Retina (tissue), 1 donor: ENCODE results near the gene IQGAP2.
A peak's percentile ranks its signal among the peaks of the same experiment; 100 is the strongest.
"Not testable (repeated sequence)": the region's sequence is repeated elsewhere in the genome, so short reads cannot be mapped to it uniquely, and the experiment has no call there.

Experiments used
- DNase-seq: peaks from one replicate; pipeline ENCODE4 v3.0.0-alpha.2; 2016

The IQGAP2 gene

DNA sequence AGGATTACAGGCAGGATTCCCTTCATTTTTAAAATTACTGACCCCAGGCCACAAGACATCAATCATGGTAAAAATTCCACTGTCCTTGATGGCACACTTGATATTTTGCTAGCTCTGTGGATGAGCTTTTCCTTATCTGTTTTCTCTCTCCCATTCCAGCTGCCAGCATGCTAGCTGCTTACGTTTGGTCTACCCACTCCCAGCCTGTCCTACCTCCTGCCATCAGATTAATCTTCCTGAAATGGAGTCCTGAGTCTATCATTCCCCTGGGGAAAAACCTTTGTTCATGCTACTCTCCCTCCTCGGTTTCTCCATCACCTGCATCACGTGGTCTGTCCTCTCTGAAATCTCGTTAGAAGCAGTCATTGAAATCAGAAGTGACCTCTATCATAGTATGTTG lies 111.2 kb downstream of the IQGAP2 start:
- no peak for DNase-seq

DNA sequence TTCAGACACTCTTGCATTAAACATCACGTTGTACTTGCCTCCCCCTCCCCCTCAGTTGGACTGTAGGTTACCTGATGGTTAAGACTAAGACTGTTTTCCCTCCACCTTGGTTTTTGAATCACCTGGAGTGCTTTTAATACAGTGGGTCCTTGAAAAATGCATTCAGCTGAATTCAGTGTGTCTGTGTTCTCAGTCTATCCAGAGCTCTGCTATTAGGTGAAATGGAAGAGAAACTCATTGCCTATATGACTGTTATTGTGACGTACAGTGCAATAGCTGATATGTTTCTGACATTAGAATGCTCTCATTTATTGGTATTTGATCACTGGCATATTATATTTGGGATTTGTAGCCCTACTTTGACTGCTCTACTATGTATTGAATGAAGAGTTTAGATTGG lies 111.6 kb downstream of the IQGAP2 start:
- DNase-seq = no peak

DNA sequence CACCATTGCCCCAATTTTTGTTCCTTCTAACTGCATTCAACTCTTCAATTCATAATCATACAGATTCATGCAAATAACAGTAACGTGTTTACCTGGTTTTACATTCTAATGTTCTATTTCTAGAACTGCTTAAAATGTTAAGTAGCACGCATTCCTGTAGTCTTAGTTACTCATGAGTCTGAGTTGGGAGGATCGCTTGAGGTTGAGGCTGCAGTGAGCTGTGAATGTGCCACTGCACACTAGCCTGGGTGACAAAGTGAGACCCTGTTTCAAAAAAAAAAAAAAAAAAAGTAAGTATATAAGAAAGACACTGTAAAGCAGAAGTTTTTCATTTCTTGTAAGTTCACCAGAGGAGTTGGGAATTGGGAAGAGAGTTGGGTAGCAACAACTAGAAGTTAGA lies 114.2 kb downstream of the IQGAP2 start:
- DNase-seq = no peak

DNA sequence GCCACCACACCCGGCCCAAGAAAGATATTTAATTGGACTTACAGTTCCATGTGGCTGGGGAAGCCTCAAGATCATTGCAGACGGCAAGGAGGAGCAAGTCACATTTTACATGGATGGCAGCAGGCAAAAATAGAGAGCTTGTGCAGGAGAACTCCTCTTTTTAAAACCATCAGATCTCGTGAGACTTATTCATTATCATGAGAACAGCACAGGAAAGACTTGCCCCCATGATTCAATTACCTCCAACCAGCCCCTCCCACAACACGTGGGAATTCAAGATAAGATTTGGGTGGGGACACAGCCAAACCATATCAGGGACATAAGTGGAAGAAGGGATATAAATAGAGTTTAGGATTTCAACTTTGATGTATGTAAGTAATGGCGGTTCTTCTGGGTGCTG lies 115.2 kb downstream of the IQGAP2 start:
- DNase-seq = not testable (repeated sequence)

DNA sequence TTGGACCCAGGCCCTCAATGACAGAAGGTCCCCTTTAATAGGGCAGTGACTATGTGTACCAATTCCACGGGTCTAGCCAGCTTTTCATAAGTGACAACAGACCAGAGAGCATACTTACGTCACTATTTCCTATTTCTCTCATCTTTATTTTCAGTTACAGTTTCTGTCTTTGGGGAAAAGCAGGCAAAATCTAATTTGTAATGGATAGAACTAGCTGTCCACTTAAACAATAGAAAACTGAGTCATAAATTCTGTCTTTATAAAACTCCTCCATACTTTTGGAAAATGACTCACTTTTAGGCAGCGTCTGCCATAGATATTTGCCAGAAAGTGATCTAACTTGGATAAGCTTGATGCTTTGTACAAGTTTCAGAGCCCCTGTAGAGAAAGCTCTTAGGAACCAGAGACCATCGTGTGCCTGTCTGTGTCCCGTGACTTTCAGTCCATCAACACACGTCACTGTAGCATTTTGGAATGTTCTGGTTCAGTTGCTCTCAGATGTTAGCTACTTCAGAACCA lies 118.2 kb downstream of the IQGAP2 start:
- DNase-seq = no peak

DNA sequence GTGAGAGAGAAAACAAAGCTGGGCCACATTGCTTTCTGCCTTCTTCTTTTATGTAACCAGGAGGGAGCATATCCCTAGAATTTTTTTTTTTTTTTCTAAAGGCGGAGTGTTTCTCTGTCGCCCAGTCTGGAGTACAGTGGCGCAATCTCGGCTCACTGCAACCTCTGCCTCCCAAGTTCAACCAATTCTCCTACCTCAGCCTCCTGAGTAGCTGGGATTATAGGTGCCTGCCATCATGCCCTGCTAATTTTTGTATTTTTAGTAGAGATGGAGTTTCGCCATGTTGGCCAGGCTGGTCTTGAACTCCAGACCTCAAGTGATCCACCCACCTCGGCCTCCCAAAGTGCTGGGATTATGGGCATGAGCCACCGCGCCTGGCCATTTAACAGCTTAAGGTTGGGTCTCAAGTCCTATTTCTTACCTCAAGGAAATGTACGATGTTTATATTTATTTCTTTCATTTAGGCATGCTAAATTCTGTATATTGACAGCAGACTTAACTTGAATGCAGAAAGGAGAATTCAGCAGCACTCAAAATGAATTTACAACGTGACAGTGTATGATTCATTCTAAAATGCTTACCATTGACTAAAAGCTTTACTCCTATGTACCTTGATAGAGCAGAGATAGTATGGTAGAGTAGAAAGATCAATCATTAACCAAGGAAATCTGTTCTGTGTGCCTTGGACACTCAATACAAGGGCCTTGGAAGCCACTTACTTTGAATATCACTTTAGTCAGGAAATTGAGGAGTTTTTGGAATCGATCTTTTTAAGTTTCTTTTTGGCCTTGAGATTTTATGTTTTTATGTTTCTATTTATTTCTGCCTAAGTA lies 119.2 kb downstream of the IQGAP2 start:
- DNase-seq = no peak

DNA sequence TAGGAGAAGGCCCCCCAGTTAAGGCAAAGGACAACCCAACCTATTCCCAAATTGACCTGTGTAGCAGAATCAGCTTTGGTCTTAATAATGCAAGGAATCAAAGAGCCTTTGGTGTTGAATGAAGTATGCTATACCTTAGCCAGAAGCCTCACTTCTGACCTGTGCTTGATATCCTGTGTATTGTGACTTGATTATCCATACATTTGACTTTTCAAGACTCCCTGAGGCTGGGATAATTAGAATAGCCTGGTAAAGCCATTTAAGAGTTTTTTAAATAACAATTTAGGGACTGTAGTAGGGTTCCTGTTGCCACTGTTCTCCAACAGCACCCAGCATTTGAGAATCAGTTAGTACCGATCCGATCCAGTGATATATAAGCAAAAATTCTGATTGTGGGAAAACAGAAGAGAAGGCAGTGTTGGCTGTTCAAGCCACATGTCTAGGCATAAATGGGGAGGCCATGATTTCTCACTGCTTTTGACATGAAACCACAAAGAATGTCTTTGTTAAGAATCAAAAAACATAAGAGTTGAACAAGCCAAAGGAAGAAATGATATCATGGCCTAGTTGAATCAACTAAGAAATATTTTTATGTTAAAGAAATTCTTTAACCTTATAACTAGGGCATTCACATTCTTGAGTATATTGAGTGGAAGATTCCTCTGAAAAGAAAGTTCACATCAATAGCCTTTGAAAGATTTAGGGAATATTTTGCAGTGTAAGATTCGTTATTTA lies 121.2 kb downstream of the IQGAP2 start:
- DNase-seq = no peak

DNA sequence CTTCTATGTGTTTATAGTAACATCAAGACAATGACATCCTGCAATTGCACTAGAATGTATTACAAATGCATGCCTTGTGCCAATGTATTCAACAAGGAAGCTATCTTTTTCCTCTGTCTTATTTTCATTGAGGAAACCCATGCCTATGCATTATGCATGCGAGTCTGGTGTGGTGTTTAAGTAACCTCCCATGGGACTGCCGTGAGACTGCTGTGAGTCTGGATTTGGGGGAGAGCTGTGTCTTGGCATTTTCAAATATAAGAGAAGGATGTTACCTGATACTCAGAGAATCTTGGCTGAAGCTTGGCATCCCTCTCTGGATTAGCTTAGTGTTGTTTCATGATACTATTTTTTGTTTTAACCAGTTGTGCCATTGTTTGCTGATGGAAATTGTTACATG lies 121.8 kb downstream of the IQGAP2 start:
- no peak for DNase-seq

DNA sequence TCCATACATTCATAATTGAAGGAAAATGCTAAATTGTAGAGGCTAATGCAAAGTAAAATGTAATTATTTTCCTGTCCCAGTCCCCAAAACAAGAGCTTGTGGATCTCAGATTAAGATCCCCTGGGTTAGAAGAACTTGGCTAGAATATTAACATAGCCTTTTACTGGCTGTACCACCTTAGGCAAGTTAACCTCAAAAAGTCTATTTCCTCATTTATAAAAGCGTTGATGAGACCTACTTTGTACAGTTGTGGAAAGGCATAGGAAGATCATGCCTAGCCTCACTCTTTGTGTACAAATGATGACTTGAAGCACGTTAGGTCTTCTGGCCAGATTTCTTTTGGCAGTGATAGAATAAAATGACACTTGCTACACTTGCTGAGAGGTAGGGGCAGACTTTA lies 122.9 kb downstream of the IQGAP2 start:
- no peak for DNase-seq

DNA sequence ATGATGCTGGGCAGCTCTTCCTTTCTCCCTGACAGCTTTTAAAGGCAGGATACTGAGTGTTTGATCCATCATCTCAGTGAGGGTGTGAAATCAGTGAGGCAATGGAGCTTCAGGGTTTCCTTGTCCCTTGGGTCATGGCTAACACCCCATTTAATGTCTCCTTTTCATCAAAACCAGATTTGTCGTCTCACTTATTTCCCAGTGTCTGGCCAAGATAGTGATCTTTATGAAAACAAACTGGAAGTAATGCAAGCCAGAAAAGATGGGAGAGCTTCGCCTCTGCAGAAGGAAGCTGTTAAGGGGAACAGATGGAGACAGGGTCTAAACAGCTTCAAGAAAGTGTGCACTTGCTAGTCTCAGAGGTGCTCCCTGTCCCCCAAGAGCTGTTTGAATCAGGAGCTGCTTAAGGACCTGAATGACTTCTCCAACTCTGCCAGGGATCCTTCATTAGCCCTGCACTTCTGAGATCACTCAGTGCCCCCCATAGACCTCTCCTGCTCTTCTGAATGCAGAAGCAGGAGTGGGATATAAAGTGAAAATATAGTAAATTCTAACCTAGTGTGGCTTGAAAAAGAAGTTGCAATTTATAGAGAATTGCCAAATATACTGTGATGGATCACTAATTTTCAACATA lies 124.0 kb downstream of the IQGAP2 start:
- DNase-seq = no peak

DNA sequence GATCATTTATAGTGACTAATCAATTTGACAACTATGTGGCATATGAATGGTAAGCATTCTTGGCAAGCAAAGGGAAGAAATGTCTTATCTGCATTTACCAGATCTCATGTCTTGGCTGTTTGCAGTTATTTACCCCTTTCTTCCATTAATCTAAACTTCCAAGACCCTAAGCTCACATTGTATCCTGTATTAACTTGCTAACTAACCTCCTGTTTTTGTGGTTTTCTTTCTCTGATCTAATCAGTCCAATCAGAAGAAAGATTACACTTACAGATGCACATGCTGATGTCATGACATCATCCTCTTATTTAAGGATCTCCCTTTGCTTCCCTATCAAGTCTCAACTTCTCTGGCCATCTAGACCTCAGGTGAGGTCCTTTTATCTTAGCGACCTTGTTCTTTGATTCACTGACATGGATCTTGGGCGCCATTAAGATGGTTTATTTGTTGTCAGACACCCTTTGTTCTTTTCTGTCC lies 124.6 kb downstream of the IQGAP2 start:
- DNase-seq = no peak

DNA sequence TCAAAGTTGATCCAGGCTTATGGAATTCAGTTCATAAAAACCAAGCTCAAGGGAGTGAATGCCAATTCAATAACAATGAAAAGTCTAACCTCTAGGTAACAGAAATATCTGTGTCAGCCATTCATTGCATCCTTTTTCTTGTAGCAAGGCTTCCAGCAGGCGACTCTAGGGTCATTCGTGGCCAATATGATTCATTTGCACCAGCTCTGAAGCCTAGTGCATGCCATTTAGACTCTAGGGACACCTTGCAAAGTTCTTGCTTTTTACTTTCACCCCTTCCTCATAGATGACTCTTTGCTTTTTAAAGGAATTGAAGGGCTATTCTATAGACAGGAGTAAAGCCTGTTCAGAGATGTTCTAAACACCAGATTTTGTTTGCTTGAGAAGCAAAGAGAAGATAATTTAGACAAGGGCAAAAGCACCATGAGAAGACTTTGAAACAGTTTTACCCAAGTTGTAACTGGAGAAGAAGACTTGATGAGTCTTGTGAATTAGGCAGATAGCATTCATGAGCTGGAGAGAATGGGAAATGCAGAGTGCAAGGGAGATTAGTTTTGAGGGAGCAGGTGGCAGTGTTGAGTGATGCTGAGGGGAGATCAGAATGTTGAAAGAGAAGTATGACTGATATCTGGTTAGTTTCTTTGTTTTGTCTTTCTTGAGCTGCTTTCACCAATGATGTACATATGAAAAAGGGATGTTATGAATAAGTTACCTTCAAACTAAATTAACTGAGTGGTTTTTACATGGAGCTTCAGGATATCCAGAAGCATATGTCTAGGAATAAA lies 125.7 kb downstream of the IQGAP2 start:
- no peak for DNase-seq

DNA sequence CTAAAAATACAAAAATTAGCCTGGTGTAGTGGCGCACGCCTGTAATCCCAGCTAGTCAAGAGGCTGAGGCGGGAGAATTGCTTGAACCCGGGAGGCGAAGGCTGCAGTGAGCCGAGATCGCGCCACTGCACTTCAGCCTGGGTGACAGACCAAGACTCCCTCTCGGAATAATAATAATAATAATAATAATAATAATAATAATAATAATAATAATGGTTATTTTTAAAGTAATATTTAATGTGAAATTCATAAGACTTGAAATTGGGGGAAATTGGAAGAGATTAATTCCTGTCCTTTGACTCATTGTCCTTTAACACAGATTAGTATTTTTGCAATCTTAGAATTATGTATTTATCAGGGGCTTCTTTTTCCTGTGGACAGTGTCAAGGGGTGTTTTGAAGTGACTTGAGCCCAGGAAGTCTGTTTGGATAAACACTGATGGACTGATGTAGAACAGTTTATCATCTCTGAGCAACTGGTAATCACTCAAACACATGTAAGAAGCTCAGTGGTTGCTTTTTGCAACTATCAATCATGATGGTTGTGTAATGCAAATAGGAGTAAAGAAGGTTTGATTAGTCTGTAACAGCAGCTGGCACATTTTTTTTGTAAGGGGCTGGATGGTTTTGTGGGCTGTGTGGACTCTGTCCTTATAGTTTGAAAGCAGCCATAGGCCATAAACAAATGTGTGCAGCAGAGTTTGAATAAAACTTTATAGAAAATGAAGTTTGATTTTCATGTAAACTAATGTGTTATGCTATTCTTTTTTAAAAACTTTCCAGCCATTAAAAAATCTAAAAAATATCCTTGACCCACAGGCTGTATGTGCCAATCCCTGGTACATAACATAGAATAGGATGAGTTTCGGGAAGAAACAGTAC lies 126.6 kb downstream of the IQGAP2 start:
- DNase-seq = no peak

DNA sequence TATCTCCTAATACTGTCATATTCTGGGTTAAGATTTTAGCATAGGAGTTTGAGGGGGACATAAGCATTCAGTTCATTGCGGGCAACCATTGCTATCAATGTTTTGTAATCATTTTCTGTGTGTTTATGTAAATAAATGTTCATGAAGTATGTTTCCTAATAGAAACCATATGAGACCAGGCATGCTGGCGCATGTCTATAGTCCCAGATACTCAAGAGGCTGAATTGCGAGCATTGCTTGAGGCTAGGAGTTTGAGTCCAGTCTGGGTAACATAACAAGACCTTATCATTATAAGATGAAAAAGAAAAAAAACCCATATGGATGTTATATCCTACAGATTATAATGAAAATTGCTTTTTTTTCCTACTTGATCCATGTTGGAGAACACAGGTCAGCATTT lies 129.0 kb downstream of the IQGAP2 start:
- no peak for DNase-seq

DNA sequence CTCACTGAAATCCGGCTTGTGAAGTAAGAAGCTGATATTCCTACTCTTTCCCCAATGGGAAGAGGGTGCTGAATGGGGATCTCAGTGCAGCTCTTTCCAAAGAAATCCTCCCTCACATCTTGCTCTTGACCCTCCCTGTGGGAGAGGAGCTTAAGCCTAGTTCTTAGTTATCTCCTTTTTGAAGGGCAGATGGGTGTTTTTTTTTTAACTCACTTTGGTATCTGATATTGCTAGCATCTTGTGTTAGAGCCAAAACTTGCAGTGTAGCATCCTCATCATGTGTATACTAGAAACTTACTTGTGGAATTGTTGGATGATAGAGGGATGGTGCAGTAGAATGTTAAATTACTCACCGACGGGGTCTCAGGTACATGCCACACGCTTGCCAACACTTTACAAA lies 129.9 kb downstream of the IQGAP2 start:
- DNase-seq = no peak

DNA sequence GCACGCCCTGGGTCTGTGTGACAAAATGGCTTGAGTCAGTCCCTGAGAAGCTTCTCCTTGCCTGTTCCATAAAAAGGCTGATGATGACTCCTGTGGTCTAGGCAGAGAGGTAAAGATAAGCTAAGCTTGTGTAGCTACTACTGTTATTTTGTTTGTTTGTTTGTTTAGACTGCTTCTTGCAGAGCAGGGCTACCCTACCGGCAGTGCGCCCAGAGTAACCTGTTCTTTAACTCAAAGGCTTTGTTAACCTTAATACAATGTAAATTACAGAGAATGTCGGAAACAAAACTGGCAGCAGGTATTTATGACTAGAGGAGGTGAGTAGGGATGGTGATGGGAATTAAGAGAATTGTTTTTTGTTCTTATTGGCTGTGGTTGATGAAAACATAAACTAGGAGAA lies 132.5 kb downstream of the IQGAP2 start:
- no peak for DNase-seq

DNA sequence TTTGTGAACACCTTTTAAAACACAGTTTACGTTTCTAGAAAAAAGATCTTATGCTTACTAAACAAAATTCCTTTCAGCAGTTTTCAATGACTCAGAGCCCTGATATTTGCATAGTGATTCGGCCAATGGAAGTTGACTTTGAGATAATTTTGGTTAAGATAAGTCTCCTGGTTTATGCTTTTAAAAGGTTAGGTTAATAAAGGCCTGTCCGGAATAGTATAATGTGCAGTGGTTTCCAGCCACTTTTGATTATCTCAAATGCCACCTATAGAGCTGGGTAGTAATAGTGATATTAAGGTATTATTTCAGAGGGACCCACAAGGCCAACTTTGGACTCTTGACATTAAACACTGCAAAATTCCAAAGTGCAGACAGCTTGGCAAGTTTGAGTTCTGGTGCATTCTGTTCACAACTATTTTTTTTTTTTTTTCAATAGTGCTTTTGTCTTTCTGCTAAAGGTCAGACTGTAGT lies 134.0 kb downstream of the IQGAP2 start:
- DNase-seq = no peak

DNA sequence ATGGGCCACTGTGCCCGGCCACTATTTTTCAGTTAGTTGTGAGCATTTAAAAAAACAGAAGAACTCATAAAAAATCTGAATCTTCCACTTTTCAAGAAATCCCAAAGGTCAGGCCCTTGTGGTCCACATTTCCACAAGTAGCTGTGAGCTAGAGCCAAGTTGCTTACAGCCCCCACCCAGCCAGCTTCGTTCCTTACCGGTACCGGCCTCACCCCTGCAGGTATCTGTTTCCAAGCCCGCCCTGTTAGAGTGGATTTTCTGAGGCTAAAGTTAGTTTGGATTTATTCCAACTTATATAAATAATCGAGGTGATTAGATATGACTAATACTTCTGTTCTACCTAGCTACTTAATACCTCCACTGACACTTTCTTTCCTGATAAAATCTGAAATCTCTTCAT lies 139.2 kb downstream of the IQGAP2 start:
- no peak for DNase-seq

DNA sequence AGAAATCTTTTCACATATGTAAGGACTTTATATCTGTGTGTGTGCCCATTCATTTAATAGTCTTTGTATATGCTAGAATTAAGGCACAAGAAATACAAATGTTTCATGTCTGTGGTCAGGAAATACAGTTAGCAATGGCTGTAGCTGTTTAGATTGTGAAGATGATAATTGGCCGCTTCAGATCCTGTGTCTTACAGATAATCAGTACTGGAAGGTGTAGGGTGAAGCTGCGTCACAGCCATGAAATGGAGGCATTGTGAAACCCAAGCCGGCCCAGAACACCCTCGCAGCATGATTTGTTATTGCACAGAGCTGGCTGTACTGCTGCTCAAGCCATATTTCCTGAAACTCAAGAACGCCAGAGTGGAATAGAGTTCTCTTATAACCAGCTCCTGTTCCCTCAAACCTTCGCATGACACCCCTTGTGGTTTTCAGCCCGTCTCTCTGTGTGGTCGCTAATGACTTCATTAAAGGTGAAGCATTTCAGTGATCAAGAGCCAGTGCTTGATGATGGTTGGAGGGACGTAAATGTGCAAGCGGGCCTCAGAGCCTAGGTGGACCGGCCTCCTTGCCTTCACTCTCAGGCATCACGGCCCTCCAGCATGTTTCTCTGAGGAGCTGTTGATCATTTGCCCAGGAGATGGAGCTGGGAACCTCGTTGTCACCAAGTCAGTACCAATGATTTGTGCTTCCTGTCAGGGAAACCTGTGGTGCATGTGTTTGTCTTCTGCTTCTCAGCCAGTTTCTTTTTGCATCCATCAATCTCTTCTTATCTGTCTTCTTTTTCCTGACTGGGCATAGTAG lies 140.0 kb downstream of the IQGAP2 start:
- DNase-seq = no peak

DNA sequence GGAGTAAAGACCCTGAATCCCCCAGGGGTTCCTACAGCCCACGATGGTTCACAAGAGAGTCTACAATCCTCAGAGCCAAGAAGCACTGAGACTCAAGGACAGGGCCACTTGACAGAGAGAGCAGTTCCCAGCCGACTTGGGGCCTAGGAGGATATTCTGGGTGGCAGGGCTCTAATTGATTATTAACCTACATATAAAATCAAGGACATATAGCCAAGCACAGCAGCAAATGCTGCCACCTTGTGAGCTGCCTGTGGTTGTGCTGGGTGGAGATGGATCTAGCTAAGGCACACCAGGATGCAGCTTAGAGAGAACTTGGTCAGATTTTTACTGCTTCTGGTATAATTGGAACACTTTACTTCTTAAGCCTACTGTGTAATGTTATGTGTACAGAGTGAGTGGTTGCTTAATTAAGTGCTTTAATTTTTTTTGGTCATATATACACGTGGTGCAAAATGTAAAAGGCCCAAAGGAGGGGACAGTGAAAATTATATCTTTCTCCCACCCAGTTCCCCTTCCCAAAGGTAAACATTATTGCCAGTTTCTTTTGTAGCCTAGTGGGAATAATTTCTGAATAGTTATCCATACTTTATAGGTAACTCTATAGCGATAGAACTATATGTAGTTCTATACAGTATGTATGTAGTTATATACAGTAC lies 141.3 kb downstream of the IQGAP2 start:
- DNase-seq = peak; percentile 65
